Breast epithelium (tissue), 3 donors: ENCODE measurements around the gene AAMDC.
"Not testable (repeated sequence)": the region's sequence is repeated elsewhere in the genome, so short reads cannot be mapped to it uniquely, and the experiment has no call there.

Experiments
- CTCF ChIP-seq, 3 donors: fragments of 450-650 bp; IDR thresholded peaks; one replicate each; pipeline ENCODE4 v1.5.1; 2016 to 2017; ENCODE audit warnings: antibody characterized with exemption in 3 of 3, mild to moderate bottlenecking in 3 of 3, moderate library complexity in 3 of 3
- POLR2A ChIP-seq: fragments of 450-650 bp; IDR thresholded peaks from one replicate; pipeline ENCODE4 v1.6.1; 2016; ENCODE audit warnings: antibody characterized with exemption, mild to moderate bottlenecking, moderate library complexity
- POLR2AphosphoS5 ChIP-seq, 3 donors: sonication (generic); formaldehyde crosslinking; IDR thresholded peaks; one replicate each; pipeline ENCODE4 v1.6.1; 2017; ENCODE audit warnings: antibody characterized with exemption in 3 of 3

- not testable (repeated sequence) for TF ChIP-seq POLR2A; CTCF (IDR thresholded peaks at IDR 0.05); POLR2AphosphoS5 (IDR thresholded peaks at IDR 0.05)
Measured at GRCh38 chr11:77890619-77891056, 69.7 kb downstream of the AAMDC start.
